ENCODE measurements around the gene SLC6A3.

Gene SLC6A3

GRCh38 chr5:1345876-1346626 is 99.2 kb downstream of the SLC6A3 start:
- Histone ChIP-seq H3K27ac (no peak overlapping the region), H3K27me3 (replicated peaks) (no peaks in the 10 kb centered on the region), H3K36me3 (replicated peaks) (peaks cover 17% of the 10 kb centered on the region), H3K4me3 (ENCODE audit: low read depth, low read length) (peak overlapping the region; percentile 84)
- TF ChIP-seq, protein P1, sequence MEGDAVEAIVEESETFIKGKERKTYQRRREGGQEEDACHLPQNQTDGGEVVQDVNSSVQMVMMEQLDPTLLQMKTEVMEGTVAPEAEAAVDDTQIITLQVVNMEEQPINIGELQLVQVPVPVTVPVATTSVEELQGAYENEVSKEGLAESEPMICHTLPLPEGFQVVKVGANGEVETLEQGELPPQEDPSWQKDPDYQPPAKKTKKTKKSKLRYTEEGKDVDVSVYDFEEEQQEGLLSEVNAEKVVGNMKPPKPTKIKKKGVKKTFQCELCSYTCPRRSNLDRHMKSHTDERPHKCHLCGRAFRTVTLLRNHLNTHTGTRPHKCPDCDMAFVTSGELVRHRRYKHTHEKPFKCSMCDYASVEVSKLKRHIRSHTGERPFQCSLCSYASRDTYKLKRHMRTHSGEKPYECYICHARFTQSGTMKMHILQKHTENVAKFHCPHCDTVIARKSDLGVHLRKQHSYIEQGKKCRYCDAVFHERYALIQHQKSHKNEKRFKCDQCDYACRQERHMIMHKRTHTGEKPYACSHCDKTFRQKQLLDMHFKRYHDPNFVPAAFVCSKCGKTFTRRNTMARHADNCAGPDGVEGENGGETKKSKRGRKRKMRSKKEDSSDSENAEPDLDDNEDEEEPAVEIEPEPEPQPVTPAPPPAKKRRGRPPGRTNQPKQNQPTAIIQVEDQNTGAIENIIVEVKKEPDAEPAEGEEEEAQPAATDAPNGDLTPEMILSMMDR (IDR thresholded peaks at IDR 0.05; ENCODE audit: low read depth, low read length, missing control alignments), result no peak
- in situ Hi-C loops (cut with HindIII; ENCODE audit: low pct_ligation_motif_present, low sequenced_read_pairs), result no loop called here
- no peak for DNase-seq

DNA sequence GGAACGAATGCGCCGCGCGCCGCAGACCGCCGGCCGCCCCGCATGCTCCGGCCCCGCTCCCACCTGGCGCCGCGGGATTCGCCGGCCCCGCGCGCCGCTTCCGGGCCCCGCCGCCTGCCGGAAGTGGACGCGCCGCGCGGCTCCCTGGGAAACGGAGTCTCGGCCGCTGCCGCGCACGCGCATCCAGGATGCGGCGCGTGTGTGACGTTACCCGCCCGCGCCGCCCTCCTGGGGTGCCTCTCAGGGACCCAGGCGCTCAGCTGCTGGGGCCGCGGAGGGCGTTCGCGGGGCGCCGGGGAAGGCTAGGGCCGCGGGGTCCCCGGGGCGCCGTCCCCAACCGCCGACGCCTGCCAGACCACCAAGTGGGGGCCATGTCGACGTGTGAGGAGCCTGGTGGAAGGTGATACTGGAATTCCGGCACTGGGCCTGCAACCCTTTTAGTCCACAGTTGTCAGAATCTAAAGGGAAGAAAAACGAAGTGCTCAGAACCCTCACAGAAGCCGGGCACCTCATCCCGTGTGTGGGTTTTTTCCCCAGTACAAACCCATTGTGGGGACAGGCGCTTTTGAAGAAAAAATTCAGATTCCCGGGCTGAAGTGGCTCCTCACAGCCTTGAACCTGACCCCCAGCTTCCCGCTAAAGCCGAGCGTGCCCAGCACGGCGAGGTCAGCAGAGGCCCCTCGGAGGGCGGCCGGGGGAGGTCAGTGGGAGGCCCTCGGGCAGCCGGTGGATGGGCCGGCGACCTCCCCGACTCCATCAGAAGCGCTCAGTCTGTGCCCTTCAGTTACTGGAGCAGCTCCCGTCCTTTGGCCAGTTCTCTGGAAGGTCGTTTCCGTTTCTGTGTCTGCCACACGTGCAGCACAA is 100.0 kb downstream of the SLC6A3 start, which contains the start of gene CLPTM1L:
TSS of gene CLPTM1L (minus strand) at position 125 of the 864 bp plus-strand sequence. CDS start 258 bp downstream, outside the sequence.
- peak; percentile 59 for DNase-seq
- in situ Hi-C loops (cut with HindIII; ENCODE audit: low pct_ligation_motif_present, low sequenced_read_pairs), result no loop called here
- Histone ChIP-seq H3K4me3 (ENCODE audit: low read depth, low read length) (peak within 1 kb of the TSS; percentile 84), H3K36me3 (replicated peaks) (peaks cover 26% of the 10 kb centered on the region), H3K27ac (peak within 1 kb of the TSS; percentile 92), H3K27me3 (replicated peaks) (no peaks in the 10 kb centered on the region)
- TF ChIP-seq, protein P1 (IDR thresholded peaks at IDR 0.05; ENCODE audit: low read depth, low read length, missing control alignments), result no peak

DNA sequence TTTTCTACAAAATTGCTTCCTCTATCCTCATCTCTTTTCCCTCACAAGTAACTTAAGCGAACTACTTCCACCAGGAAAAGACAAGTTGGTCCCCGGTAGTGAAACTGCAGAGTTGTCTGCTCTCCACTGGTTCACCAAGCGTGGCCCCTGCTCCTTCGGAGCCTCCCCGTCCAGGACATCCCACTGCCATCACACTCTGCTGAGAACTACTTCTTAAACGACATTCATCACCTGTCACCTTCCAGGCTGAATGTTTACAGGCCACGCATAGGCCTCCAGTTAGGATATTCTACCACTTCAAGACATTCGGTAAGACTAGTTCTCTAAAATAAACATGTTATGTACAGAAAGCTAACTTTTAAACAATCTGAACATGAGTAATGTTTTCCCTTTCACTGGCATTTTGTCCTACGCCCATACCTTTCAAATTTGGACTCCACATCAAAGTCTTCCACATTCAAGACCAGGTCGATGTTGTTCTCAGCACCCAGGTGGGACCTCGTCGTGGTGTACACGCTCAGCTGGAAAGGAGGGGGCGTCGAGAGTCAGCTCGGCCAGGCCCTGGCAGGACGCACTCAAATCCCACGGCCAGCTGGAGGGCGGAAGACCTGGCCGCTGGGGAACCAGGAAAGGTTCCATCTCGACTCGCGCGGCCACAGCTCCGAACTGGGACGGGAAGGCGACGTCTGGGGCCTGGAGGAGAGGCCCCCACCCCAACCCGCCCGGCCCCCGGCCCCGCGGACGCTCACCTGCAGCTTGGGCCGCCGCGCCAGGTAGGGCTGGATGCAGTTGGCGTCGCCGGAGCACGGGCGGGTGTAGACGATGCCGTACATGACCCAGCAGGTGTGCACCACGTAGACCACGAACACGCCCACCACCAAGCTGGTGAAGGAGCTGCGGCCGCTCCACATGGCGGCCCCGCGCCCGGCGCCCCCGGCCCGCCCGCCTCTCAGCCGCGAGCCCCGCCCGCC is 101.0 kb downstream of the SLC6A3 start:
- TF ChIP-seq, protein P1 (IDR thresholded peaks at IDR 0.05; ENCODE audit: low read depth, low read length, missing control alignments), result no peak
- peak overlapping the region; percentile 25 for H3K27ac ChIP-seq
- H3K27me3 ChIP-seq (replicated peaks), result no peaks in the 10 kb centered on the region
- in situ Hi-C loops (cut with HindIII; ENCODE audit: low pct_ligation_motif_present, low sequenced_read_pairs), result no loop called here
- H3K36me3 ChIP-seq (replicated peaks), result peaks cover 30% of the 10 kb centered on the region
- DNase-seq, result no peak
- peak overlapping the region; percentile 84 for H3K4me3 ChIP-seq (ENCODE audit: low read depth, low read length)

DNA sequence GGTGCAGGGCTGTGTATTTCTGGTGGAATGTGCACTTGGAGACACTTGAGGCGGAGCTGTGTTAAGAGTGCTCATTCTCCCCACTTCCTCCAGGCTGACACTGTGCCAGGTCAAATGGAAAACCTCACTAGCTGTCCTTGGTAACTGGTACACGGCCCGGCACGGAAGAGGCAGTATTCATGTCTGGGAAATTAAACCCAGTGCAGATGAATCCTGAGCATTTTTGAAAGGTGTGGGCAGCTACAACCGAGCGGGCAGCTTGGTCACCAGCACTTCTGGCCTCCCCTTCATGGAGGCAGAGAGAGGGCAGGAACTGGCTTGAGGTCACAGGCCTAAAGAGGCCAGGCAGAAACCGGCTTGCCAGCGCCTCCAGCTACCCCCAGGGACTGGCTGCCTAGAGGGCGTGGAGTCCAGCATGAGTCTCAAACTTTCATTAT is 101.9 kb downstream of the SLC6A3 start:
- DNase-seq, result no peak
- Histone ChIP-seq H3K27ac (no peak overlapping the region), H3K4me3 (ENCODE audit: low read depth, low read length) (no peak overlapping the region), H3K27me3 (replicated peaks) (no peaks in the 10 kb centered on the region), H3K36me3 (replicated peaks) (peaks cover 35% of the 10 kb centered on the region)
- TF ChIP-seq, protein P1 (IDR thresholded peaks at IDR 0.05; ENCODE audit: low read depth, low read length, missing control alignments), result no peak
- in situ Hi-C loops (cut with HindIII; ENCODE audit: low pct_ligation_motif_present, low sequenced_read_pairs), result no loop called here
